HepG2 (cell line): ENCODE results near the gene FGF10. TPM values are rescaled to one million over a fixed set of nuclear protein-coding genes. Genes with fewer than 3 reads are reported as not detected.

Experiments
- ATAC-seq: fragments of 200-7000 bp; cut with Tn5 transposase; 3 replicates; pipeline ENCODE4 v1.9.1; 2020; ENCODE audit warnings: mild to moderate bottlenecking, moderate library complexity
- BruUV-seq: library from RNA; stranded (reverse); fragments of 400-500 nt; replicated peaks from 2 replicates; lab custom pipeline; 2021; lab: Mats Ljungman, UMichigan
- CTCF ChIA-PET: fragments of 300-600 bp; formaldehyde crosslinking; extraction: SDS; loops from one replicate; lab custom pipeline; 2021; ENCODE audit warnings: low total read pairs, inconsistent platforms, low intra/inter-chr PET ratio; lab: Yijun Ruan, JAX
- POLR2A ChIA-PET: fragments of 350-600 bp; sonication (Branson Sonifier 250); formaldehyde crosslinking; loops from one replicate; lab custom pipeline; 2020; ENCODE audit warnings: antibody characterized with exemption, inconsistent platforms; lab: Yijun Ruan, JAX
- DNase-seq: peaks from one replicate; pipeline ENCODE4 v3.0.0-alpha.2; 2015; ENCODE audit warnings: low spot score
- FAIRE-seq: peaks from 3 replicates; lab custom pipeline; 2011; peaks lifted over from hg19 to GRCh38; lab: Jason Lieb, UNC
- H2AFZ ChIP-seq: one replicate; pipeline ENCODE4 v1.6.1; 2011; ENCODE audit warnings: low read length, inconsistent platforms
- H3K27ac ChIP-seq: fragments of 300-600 bp; 3 replicates; pipeline ENCODE4 v1.8.0; 2011; ENCODE audit warnings: mixed run types, mild to moderate bottlenecking, mixed read lengths, low read length, inconsistent platforms; ENCODE audit not compliant: insufficient read depth; ENCODE audit errors: extremely low read length
- H3K27me3 ChIP-seq, 2 experiments: fragments of 200-600 bp in 1 of 2; 2 replicates in 1 of 2; 3 replicates in 1 of 2; pipeline versions ENCODE4 v1.6.0 to v1.8.0; 2011; ENCODE audit warnings: low read length in 2 of 2, mild to moderate bottlenecking in 2 of 2, moderate library complexity in 2 of 2, inconsistent platforms in 1 of 2; ENCODE audit not compliant: insufficient read depth in 2 of 2, control insufficient read depth in 1 of 2
- H3K36me3 ChIP-seq, 2 experiments: fragments of 200-600 bp in 1 of 2; replicated peaks in 1 of 2; 2 replicates in 1 of 2; 3 replicates in 1 of 2; pipeline versions ENCODE4 v1.5.1 to v1.8.0; 2011; ENCODE audit warnings: low read length in 2 of 2, inconsistent platforms in 1 of 2; ENCODE audit not compliant: insufficient read depth in 2 of 2, control insufficient read depth in 1 of 2
- H3K4me1 ChIP-seq: 2 replicates; pipeline ENCODE4 v1.5.1; 2012; ENCODE audit warnings: low read length, inconsistent platforms; ENCODE audit not compliant: insufficient read depth
- H3K4me2 ChIP-seq: 2 replicates; pipeline ENCODE4 v1.6.0; 2011; ENCODE audit warnings: low read depth, low read length, inconsistent platforms
- H3K4me3 ChIP-seq, 3 experiments: fragments of 200-600 bp in 1 of 3; sonication (generic), shearing (Covaris generic) in 1 of 3; replicated peaks in 1 of 3; 2 replicates each; pipeline ENCODE4 v1.5.1; 2011 to 2016; ENCODE audit warnings: low read length in 3 of 3, inconsistent platforms in 2 of 3, low read depth in 2 of 3, mild to moderate bottlenecking in 2 of 3, control low read depth in 1 of 3, mixed read lengths in 1 of 3; ENCODE audit not compliant: insufficient read depth in 1 of 3
- H3K79me2 ChIP-seq: one replicate; pipeline ENCODE4 v1.6.1; 2011; ENCODE audit warnings: low read length, inconsistent platforms; ENCODE audit not compliant: insufficient read depth
- H3K9ac ChIP-seq: 2 replicates; pipeline ENCODE4 v1.6.0; 2011; ENCODE audit warnings: mild to moderate bottlenecking, low read depth, low read length, inconsistent platforms; ENCODE audit not compliant: insufficient read depth
- H3K9me3 ChIP-seq: 2 replicates; pipeline ENCODE4 v1.5.1; 2012; ENCODE audit warnings: mild to moderate bottlenecking, low read length
- H4K20me1 ChIP-seq: 2 replicates; pipeline ENCODE4 v1.6.0; 2011; ENCODE audit warnings: inconsistent platforms, mild to moderate bottlenecking, low read length, moderate library complexity; ENCODE audit not compliant: insufficient read depth
- ETS1 ChIP-seq: sonication (generic); formaldehyde crosslinking; IDR thresholded peaks from 2 replicates; pipeline ENCODE4 v1.4.0; 2020; ENCODE audit warnings: missing genetic modification reagents
- HOMEZ ChIP-seq: IDR thresholded peaks from 2 replicates; pipeline ENCODE4 v1.6.1; 2016; ENCODE audit warnings: low read depth
- JUND ChIP-seq: sonication (generic); formaldehyde crosslinking; IDR thresholded peaks from 2 replicates; pipeline ENCODE4 v1.8.0; 2022; ENCODE audit warnings: mild to moderate bottlenecking, missing genetic modification reagents
- MTF1 ChIP-seq: sonication (generic); formaldehyde crosslinking; IDR thresholded peaks from 2 replicates; pipeline ENCODE4 v1.5.0; 2020; ENCODE audit warnings: missing genetic modification reagents
- PLRG1 ChIP-seq: fragments of 450-650 bp; conservative IDR thresholded peaks from 2 replicates; pipeline ENCODE4 v1.6.1; 2016
- ZBTB1 ChIP-seq: sonication (generic); formaldehyde crosslinking; IDR thresholded peaks from 2 replicates; pipeline ENCODE4 v1.4.0; 2020; ENCODE audit warnings: missing genetic modification reagents, borderline replicate concordance
- ZBTB21 ChIP-seq: sonication (generic); formaldehyde crosslinking; IDR thresholded peaks from 2 replicates; pipeline ENCODE4 v1.4.0; 2020; ENCODE audit warnings: missing genetic modification reagents
- ZFP62 ChIP-seq: sonication (generic); formaldehyde crosslinking; IDR thresholded peaks from 2 replicates; pipeline ENCODE4 v1.4.0; 2020; ENCODE audit warnings: missing genetic modification reagents
- ZKSCAN8 ChIP-seq: IDR thresholded peaks from 2 replicates; pipeline ENCODE4 v1.6.1; 2016; ENCODE audit warnings: borderline replicate concordance, missing genetic modification reagents, missing compliant biosample characterization
- ZNF3 ChIP-seq: IDR thresholded peaks from 2 replicates; pipeline ENCODE4 v1.7.0; 2017; ENCODE audit warnings: inconsistent platforms
- ZNF383 ChIP-seq: sonication (generic); formaldehyde crosslinking; IDR thresholded peaks from 2 replicates; pipeline ENCODE4 v1.4.0; 2020; ENCODE audit warnings: missing genetic modification reagents, mild to moderate bottlenecking, borderline replicate concordance
- ZNF431 ChIP-seq: sonication (generic); formaldehyde crosslinking; IDR thresholded peaks from 2 replicates; pipeline ENCODE4 v1.9.0; 2022; ENCODE audit warnings: missing genetic modification reagents, low read depth, mild to moderate bottlenecking, borderline replicate concordance
- WGBS: methylation state at CpG from one replicate; pipeline ENCODE4 v1.1.6; 2017; ENCODE audit warnings: low lambda C conversion rate; 5-methylcytosine and 5-hydroxymethylcytosine counted together
- in situ Hi-C: cut with HindIII; loops from 2 replicates; pipeline ENCODE4 v1.10.0; 2017; ENCODE audit warnings: low pct_unique_long_range_greater_than_20kb; ENCODE audit not compliant: extremely low pct_ligation_motif_present
- intact Hi-C: fragments of 100-400 bp; cut with micrococcal nuclease; formaldehyde crosslinking; loops from one replicate; pipeline ENCODE4 v1.10.0; 2022; ENCODE audit not compliant: unreplicated experiment
- polyA plus RNA-seq, 8 experiments: library from polyadenylated mRNA; depleted of rRNA in 3 of 8; stranded (reverse) in 7 of 8; unstranded in 1 of 8; fragments of >200 nt; fragmentation: Illumina TruSeq in 4 of 8; extraction: Trizol in 4 of 8; gene quantifications; 2 replicates each; pipeline versions ENCODE4 v1.2.1 to v1.2.3, GENCODE V29; 2011 to 2016; ENCODE audit warnings: low read depth in 4 of 8, missing spikeins in 1 of 8, mixed read lengths in 1 of 8; ENCODE audit not compliant: insufficient read depth in 1 of 8
- total RNA-seq, 5 experiments: library from RNA; depleted of rRNA; stranded (reverse); fragments of >200 nt; fragmentation: Illumina TruSeq; extraction: Trizol; gene quantifications; 2 replicates each; pipeline ENCODE4 v1.2.3, GENCODE V29; 2016; ENCODE audit warnings: low read depth in 1 of 5
- TF ChIP-seq, protein P1 (sequence below): sonication (generic); formaldehyde crosslinking; IDR thresholded peaks from 2 replicates; pipeline ENCODE4 v1.5.1; 2020; ENCODE audit warnings: missing genetic modification reagents, mild to moderate bottlenecking, borderline replicate concordance

The FGF10 gene
- total and polyA plus RNA-seq, 2 of the 13 experiments (the other 11 are each of a cell fraction or from before 2014, with no cell fraction given): not detected

DNA sequence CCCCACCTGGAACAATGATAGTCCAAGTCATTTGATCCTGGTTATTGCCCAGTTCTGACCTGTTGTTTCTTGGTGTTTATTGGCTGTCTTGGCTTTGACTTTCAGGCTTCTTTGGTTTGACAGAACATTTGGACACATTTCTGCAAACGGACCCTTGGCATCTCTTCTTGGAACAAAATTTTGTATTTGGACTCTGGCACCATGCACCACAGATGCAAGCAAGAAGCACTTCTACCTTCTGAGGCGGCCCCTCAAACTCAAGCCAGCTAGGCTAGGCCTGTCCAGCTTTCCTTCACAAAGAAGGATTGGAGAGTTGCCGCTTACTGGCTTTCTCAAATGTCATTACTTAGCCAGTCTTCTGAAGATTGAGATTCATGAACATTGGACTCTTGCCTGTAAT lies 23.1 kb upstream of the FGF10 start (continued):
- no peak for TF ChIP-seq ZNF431 (CRISPR knock-in tag)
- no peak for TF ChIP-seq HOMEZ (CRISPR knock-in tag)
- no peak for TF ChIP-seq ZFP62 (CRISPR knock-in tag)

DNA sequence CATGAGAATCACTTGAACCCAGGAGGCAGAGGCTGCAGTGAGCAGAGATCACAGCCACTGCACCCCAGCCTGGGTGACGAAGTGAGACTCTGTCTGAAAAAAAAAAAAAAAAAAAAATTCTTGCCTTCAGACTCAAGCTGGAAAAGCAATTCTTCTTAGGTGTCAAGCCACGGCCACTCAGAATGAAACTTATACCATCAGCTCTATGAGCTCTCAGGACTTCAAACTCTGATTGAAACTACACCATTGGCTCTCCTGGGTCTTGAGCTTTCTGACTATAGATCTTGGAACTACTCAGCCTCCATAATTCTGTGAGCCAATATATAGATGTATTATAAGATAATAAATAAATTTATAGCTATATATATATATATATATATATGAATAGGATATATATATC lies 12.9 kb upstream of the FGF10 start:
- H3K9me3 ChIP-seq: no peaks in the 10 kb centered on the region
- no TSS peak for BruUV-seq
- 2% methylated on average over 2 of the region's 2 CpGs for WGBS
- CTCF ChIA-PET: no interaction called here
- no peak overlapping the region for H2AFZ ChIP-seq
- ATAC-seq (no peak), DNase-seq (no peak), FAIRE-seq (no peak)
- H4K20me1 ChIP-seq: no peaks in the 10 kb centered on the region
- no peak overlapping the region for H3K4me2 ChIP-seq
- no peak overlapping the region for H3K4me3 ChIP-seq
- intact Hi-C loops (no loop called here), in situ Hi-C loops (no loop called here)
- no peaks in the 10 kb centered on the region for H3K79me2 ChIP-seq
- H3K36me3 ChIP-seq: no peaks in the 10 kb centered on the region
- no peaks in the 10 kb centered on the region for H3K4me1 ChIP-seq
- H3K9ac ChIP-seq: no peak overlapping the region
- POLR2A ChIA-PET: no interaction called here
- no peak overlapping the region for H3K27ac ChIP-seq
- no peaks in the 10 kb centered on the region; a peak in 1 of 5 replicates for H3K27me3 ChIP-seq
- no peak for TF ChIP-seq ZNF3 (CRISPR knock-in tag)
- TF ChIP-seq ZBTB1 (CRISPR knock-in tag): no peak
- TF ChIP-seq, protein P1, sequence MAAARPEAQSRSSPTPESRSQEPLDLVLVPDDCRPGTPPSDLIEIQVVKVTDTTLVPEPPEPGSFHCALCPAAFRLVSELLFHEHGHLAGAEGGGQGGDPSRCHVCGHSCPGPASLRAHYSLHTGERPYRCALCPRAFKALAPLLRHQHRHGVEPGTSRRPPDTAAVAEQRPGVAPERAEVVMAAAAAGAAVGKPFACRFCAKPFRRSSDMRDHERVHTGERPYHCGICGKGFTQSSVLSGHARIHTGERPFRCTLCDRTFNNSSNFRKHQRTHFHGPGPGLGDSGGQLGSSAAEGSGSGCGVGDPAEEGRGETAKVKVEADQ (CRISPR knock-in tag): no peak
- TF ChIP-seq JUND (CRISPR knock-in tag): no peak
- TF ChIP-seq ZBTB21 (CRISPR knock-in tag): no peak
- no peak for TF ChIP-seq PLRG1
- TF ChIP-seq ETS1 (CRISPR knock-in tag): no peak
- TF ChIP-seq ZKSCAN8 (CRISPR knock-in tag): no peak
- no peak for TF ChIP-seq ZNF383 (CRISPR knock-in tag)
- no peak for TF ChIP-seq MTF1 (CRISPR knock-in tag)
